ENCODE measurements around the gene FANCI.

GRCh38 chr15:89321521-89322410, 78.0 kb downstream of the FANCI start:
- TF ChIP-seq POLR2A (IDR thresholded peaks at IDR 0.05), result no peak
- TF ChIP-seq, protein P1, sequence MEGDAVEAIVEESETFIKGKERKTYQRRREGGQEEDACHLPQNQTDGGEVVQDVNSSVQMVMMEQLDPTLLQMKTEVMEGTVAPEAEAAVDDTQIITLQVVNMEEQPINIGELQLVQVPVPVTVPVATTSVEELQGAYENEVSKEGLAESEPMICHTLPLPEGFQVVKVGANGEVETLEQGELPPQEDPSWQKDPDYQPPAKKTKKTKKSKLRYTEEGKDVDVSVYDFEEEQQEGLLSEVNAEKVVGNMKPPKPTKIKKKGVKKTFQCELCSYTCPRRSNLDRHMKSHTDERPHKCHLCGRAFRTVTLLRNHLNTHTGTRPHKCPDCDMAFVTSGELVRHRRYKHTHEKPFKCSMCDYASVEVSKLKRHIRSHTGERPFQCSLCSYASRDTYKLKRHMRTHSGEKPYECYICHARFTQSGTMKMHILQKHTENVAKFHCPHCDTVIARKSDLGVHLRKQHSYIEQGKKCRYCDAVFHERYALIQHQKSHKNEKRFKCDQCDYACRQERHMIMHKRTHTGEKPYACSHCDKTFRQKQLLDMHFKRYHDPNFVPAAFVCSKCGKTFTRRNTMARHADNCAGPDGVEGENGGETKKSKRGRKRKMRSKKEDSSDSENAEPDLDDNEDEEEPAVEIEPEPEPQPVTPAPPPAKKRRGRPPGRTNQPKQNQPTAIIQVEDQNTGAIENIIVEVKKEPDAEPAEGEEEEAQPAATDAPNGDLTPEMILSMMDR (IDR thresholded peaks at IDR 0.05), result no peak

All from sigmoid colon (tissue), 3 donors.